Measurements from ENCODE around the gene GABPA. TPM values are rescaled to one million over a fixed set of nuclear protein-coding genes. Genes with fewer than 3 reads are reported as not detected.
"Not testable (repeated sequence)": the region's sequence is repeated elsewhere in the genome, so short reads cannot be mapped to it uniquely, and the experiment has no call there.

Gene GABPA
- polyA plus RNA-seq, 3 donors: 42.1 to 48.4 (median 44.5) TPM

- DNase-seq (ENCODE audit: extremely low read depth in 1 of 11, low read depth in 9 of 11, low spot score in 4 of 11): not testable (repeated sequence)
Observed at GRCh38 chr21:25778126-25778875, 43.5 kb downstream of the GABPA start.

GRCh38 chr21:25788677-25789076 lies 53.9 kb downstream of the GABPA start:
- no peak for DNase-seq (ENCODE audit: extremely low read depth in 1 of 11, low read depth in 9 of 11, low spot score in 4 of 11)

- DNase-seq (ENCODE audit: extremely low read depth in 1 of 11, low read depth in 9 of 11, low spot score in 4 of 11): peak; percentile 36 to 65 (median 53)
Observed at GRCh38 chr21:25790122-25790877, 55.5 kb downstream of the GABPA start.

GRCh38 chr21:25790878-25791204 lies 56.1 kb downstream of the GABPA start:
- DNase-seq (ENCODE audit: extremely low read depth in 1 of 11, low read depth in 9 of 11, low spot score in 4 of 11): no peak

- no peak for DNase-seq (ENCODE audit: extremely low read depth in 1 of 11, low read depth in 9 of 11, low spot score in 4 of 11)
Observed at GRCh38 chr21:25791319-25791718, 56.5 kb downstream of the GABPA start.

- peak in 9 of 11 donors; percentile 39 to 67 (median 55) for DNase-seq (ENCODE audit: extremely low read depth in 1 of 11, low read depth in 9 of 11, low spot score in 4 of 11)
Observed at GRCh38 chr21:25801217-25802014, 66.6 kb downstream of the GABPA start.

- no peak for DNase-seq (ENCODE audit: extremely low read depth in 1 of 11, low read depth in 9 of 11, low spot score in 4 of 11)
Observed at GRCh38 chr21:25806060-25806459, 71.3 kb downstream of the GABPA start.

GRCh38 chr21:25807191-25807590 lies 72.4 kb downstream of the GABPA start:
- DNase-seq (ENCODE audit: extremely low read depth in 1 of 11, low read depth in 9 of 11, low spot score in 4 of 11): no peak

GRCh38 chr21:25809013-25809412 lies 74.2 kb downstream of the GABPA start:
- DNase-seq (ENCODE audit: extremely low read depth in 1 of 11, low read depth in 9 of 11, low spot score in 4 of 11): no peak

- no peak for DNase-seq (ENCODE audit: extremely low read depth in 1 of 11, low read depth in 9 of 11, low spot score in 4 of 11)
Observed at GRCh38 chr21:25811186-25811585, 76.4 kb downstream of the GABPA start.

GRCh38 chr21:25813917-25814316 lies 79.1 kb downstream of the GABPA start:
- DNase-seq (ENCODE audit: extremely low read depth in 1 of 11, low read depth in 9 of 11, low spot score in 4 of 11): no peak

- no peak for DNase-seq (ENCODE audit: extremely low read depth in 1 of 11, low read depth in 9 of 11, low spot score in 4 of 11)
Observed at GRCh38 chr21:25818121-25818520, 83.3 kb downstream of the GABPA start.

- DNase-seq (ENCODE audit: extremely low read depth in 1 of 11, low read depth in 9 of 11, low spot score in 4 of 11): no peak
Observed at GRCh38 chr21:25818551-25818950, 83.8 kb downstream of the GABPA start.

Other genes with a start within 250 kb of the GABPA start
- gene MRPL39, start 127.5 kb upstream of the GABPA start, polyA plus RNA-seq (ENCODE audit: insufficient read length in 3 of 3): 10 to 100 TPM; 35.5 to 48.1 (median 38.4) TPM
- 10 to 100 TPM; 10.7 to 12.4 (median 11.5) TPM for gene JAM2, start 95.7 kb upstream of the GABPA start, polyA plus RNA-seq (ENCODE audit: insufficient read length in 3 of 3)
- gene ATP5PF, start 68 bp upstream of the GABPA start, polyA plus RNA-seq (ENCODE audit: insufficient read length in 3 of 3): 100 to 1,000 TPM; 201 to 269 (median 252) TPM